H1 (cell line): Measurements from ENCODE around the gene ASCC1. TPM values are rescaled to one million over a fixed set of nuclear protein-coding genes. Genes with fewer than 3 reads are reported as not detected.
"Not testable (repeated sequence)": the region's sequence is repeated elsewhere in the genome, so short reads cannot be mapped to it uniquely, and the experiment has no call there.

ENCODE experiments used
- CTCF ChIA-PET: fragments of 300-600 bp; sonication (Branson Sonifier 250); formaldehyde crosslinking; loops from one replicate; lab custom pipeline; 2021; ENCODE audit not compliant: partially characterized antibody; lab: Charles Lee
- POLR2A ChIA-PET: fragments of 300-600 bp; sonication (Branson Sonifier 250); formaldehyde crosslinking; loops from one replicate; lab custom pipeline; 2021; ENCODE audit warnings: inconsistent platforms; ENCODE audit not compliant: partially characterized antibody; lab: Charles Lee
- DNase-seq, 2 experiments: peaks; one replicate each; pipeline versions ENCODE4 v3.0.0 to v3.0.0-alpha.2; 2010 to 2022; ENCODE audit warnings: low spot score in 2 of 2, low read depth in 1 of 2, mixed read lengths in 1 of 2
- FAIRE-seq: peaks from 2 replicates; lab custom pipeline; 2011; peaks lifted over from hg19 to GRCh38; lab: Jason Lieb, UNC
- H2AFZ ChIP-seq: 2 replicates; pipeline ENCODE4 v1.8.1; 2012; ENCODE audit warnings: low read length, inconsistent platforms
- H2AK5ac ChIP-seq: 2 replicates; pipeline ENCODE4 v1.6.1; 2013; ENCODE audit warnings: low read depth, low read length
- H2BK120ac ChIP-seq: replicated peaks from 2 replicates; pipeline ENCODE3; 2013; ENCODE audit warnings: low read depth, low read length, inconsistent platforms
- H2BK12ac ChIP-seq: 2 replicates; pipeline ENCODE4 v1.6.1; 2013; ENCODE audit warnings: low read depth, low read length
- H2BK15ac ChIP-seq: 2 replicates; pipeline ENCODE4 v1.6.1; 2013; ENCODE audit warnings: low read length
- H2BK20ac ChIP-seq: 2 replicates; pipeline ENCODE4 v1.6.1; 2013; ENCODE audit warnings: low read length
- H2BK5ac ChIP-seq: 2 replicates; pipeline ENCODE4 v1.6.1; 2013; ENCODE audit warnings: low read depth, low read length
- H3K14ac ChIP-seq: 2 replicates; pipeline ENCODE4 v1.6.1; 2013; ENCODE audit warnings: inconsistent platforms; ENCODE audit not compliant: insufficient read length
- H3K18ac ChIP-seq: 2 replicates; pipeline ENCODE4 v1.6.1; 2013; ENCODE audit warnings: low read length; ENCODE audit errors: extremely low read depth
- H3K23ac ChIP-seq: 2 replicates; pipeline ENCODE4 v1.6.1; 2013; ENCODE audit warnings: inconsistent platforms; ENCODE audit not compliant: insufficient read length
- H3K23me2 ChIP-seq: 2 replicates; pipeline ENCODE4 v1.6.1; 2013; ENCODE audit warnings: low read depth, low read length
- H3K27ac ChIP-seq: 2 replicates; pipeline ENCODE4 v1.6.1; 2011; ENCODE audit warnings: low read depth, low read length, inconsistent platforms
- H3K27me3 ChIP-seq, 4 experiments: replicated peaks in 1 of 4; 1 replicate in 1 of 4; 2 replicates in 3 of 4; pipeline versions ENCODE4 v1.6.1 to v1.8.1; 2011 to 2013; ENCODE audit warnings: low read length in 3 of 4, mild to moderate bottlenecking in 3 of 4, inconsistent platforms in 2 of 4, mixed read lengths in 2 of 4, moderate library complexity in 1 of 4; ENCODE audit not compliant: control insufficient read depth in 3 of 4, insufficient read depth in 3 of 4; ENCODE audit errors: extremely low read depth in 1 of 4
- H3K36me3 ChIP-seq, 4 experiments: 2 replicates each; pipeline versions ENCODE4 v1.6.1 to v1.8.1; 2011 to 2013; ENCODE audit warnings: mild to moderate bottlenecking in 4 of 4, low read length in 3 of 4, moderate library complexity in 2 of 4, control low read depth in 1 of 4, inconsistent platforms in 1 of 4; ENCODE audit not compliant: insufficient read depth in 4 of 4, control insufficient read depth in 2 of 4
- H3K4ac ChIP-seq: replicated peaks from 2 replicates; pipeline ENCODE3; 2013; ENCODE audit warnings: low read length, low read depth, mixed read lengths, inconsistent platforms; ENCODE audit not compliant: insufficient read length
- H3K4me1 ChIP-seq, 4 experiments: replicated peaks in 1 of 4; 1 replicate in 1 of 4; 2 replicates in 3 of 4; pipeline versions ENCODE4 v1.6.1 to v1.8.1; 2011 to 2013; ENCODE audit warnings: low read length in 3 of 4, inconsistent platforms in 2 of 4, mixed read lengths in 1 of 4; ENCODE audit not compliant: insufficient read depth in 4 of 4, control insufficient read depth in 3 of 4
- H3K4me2 ChIP-seq, 2 experiments: 2 replicates each; pipeline versions ENCODE4 v1.6.1 to v1.8.1; 2011 to 2013; ENCODE audit warnings: low read depth in 2 of 2, low read length in 2 of 2, control low read depth in 1 of 2, inconsistent platforms in 1 of 2, mild to moderate bottlenecking in 1 of 2; ENCODE audit not compliant: insufficient read depth in 1 of 2
- H3K4me3 ChIP-seq, 4 experiments: fragments of 200-600, 300-600 bp in 1 of 4; sonication (generic), shearing (Covaris generic), sonication (Bioruptor Twin) in 1 of 4; 2 replicates each; pipeline versions ENCODE4 v1.5.1 to v1.8.1; 2011 to 2016; ENCODE audit warnings: low read length in 4 of 4, low read depth in 3 of 4, control low read depth in 2 of 4, inconsistent platforms in 2 of 4, mild to moderate bottlenecking in 2 of 4, mixed read lengths in 1 of 4, moderate library complexity in 1 of 4; ENCODE audit not compliant: insufficient read depth in 2 of 4; ENCODE audit errors: extremely low read depth in 1 of 4
- H3K56ac ChIP-seq: replicated peaks from 2 replicates; pipeline ENCODE3; 2013; ENCODE audit warnings: low read depth, mild to moderate bottlenecking, mixed read lengths, low read length, inconsistent platforms; ENCODE audit not compliant: insufficient read length
- H3K79me1 ChIP-seq: 2 replicates; pipeline ENCODE4 v1.6.1; 2013; ENCODE audit warnings: low read depth, low read length, control low read depth
- H3K79me2 ChIP-seq, 2 experiments: 2 replicates each; pipeline versions ENCODE4 v1.6.1 to v1.8.1; 2012 to 2013; ENCODE audit warnings: low read length in 2 of 2, mild to moderate bottlenecking in 2 of 2, inconsistent platforms in 1 of 2; ENCODE audit not compliant: insufficient read depth in 2 of 2, control insufficient read depth in 1 of 2
- H3K9ac ChIP-seq, 4 experiments: replicated peaks in 1 of 4; 1 replicate in 1 of 4; 2 replicates in 3 of 4; pipeline versions ENCODE4 v1.6.1 to v1.8.1; 2011 to 2013; ENCODE audit warnings: low read depth in 3 of 4, low read length in 3 of 4, control low read depth in 2 of 4, mild to moderate bottlenecking in 2 of 4, moderate library complexity in 2 of 4, inconsistent platforms in 1 of 4; ENCODE audit errors: extremely low read depth in 1 of 4
- H3K9me3 ChIP-seq, 2 experiments: 2 replicates each; pipeline versions ENCODE4 v1.6.1 to v1.8.1; 2012 to 2013; ENCODE audit warnings: mild to moderate bottlenecking in 2 of 2, moderate library complexity in 2 of 2, control low read depth in 1 of 2, inconsistent platforms in 1 of 2, low read depth in 1 of 2, low read length in 1 of 2, mixed read lengths in 1 of 2; ENCODE audit not compliant: insufficient read depth in 2 of 2
- H4K20me1 ChIP-seq, 2 experiments: replicated peaks in 1 of 2; 2 replicates each; pipeline versions ENCODE3 to v1.8.1; 2011 to 2013; ENCODE audit warnings: inconsistent platforms in 2 of 2, low read length in 2 of 2, mild to moderate bottlenecking in 1 of 2; ENCODE audit not compliant: insufficient read depth in 2 of 2, control insufficient read depth in 1 of 2
- H4K5ac ChIP-seq: 2 replicates; pipeline ENCODE4 v1.6.1; 2013; ENCODE audit warnings: low read length, low read depth, mixed read lengths, inconsistent platforms; ENCODE audit not compliant: insufficient read length
- H4K8ac ChIP-seq: 2 replicates; pipeline ENCODE4 v1.8.0; 2013; ENCODE audit warnings: mild to moderate bottlenecking, moderate library complexity, low read length, inconsistent platforms; ENCODE audit not compliant: insufficient read depth; ENCODE audit errors: extremely low read depth
- H4K91ac ChIP-seq: replicated peaks from 2 replicates; pipeline ENCODE3; 2013; ENCODE audit warnings: low read length, mixed read lengths, inconsistent platforms; ENCODE audit not compliant: insufficient read length
- WGBS, 2 experiments: shearing (Covaris generic) in 1 of 2; methylation state at CpG; one replicate each; pipeline versions ENCODE4 v1.1.6 to v1.1.7; 2013 to 2015; ENCODE audit warnings: low lambda C conversion rate in 2 of 2, mixed read lengths in 2 of 2, inconsistent platforms in 1 of 2, low coverage in 1 of 2, missing lambda C conversion rate in 1 of 2; ENCODE audit not compliant: insufficient replicate concordance in 2 of 2, insufficient coverage in 1 of 2, insufficient read length in 1 of 2; ENCODE audit errors: extremely low coverage in 1 of 2, missing lambda C conversion rate in 1 of 2; 5-methylcytosine and 5-hydroxymethylcytosine counted together
- polyA plus RNA-seq, 7 experiments: library from polyadenylated mRNA; depleted of rRNA in 3 of 7; stranded (reverse) in 5 of 7; unstranded in 2 of 7; fragments of >200 nt in 5 of 7; fragments of 200-250 nt in 2 of 7; gene quantifications; 1 replicate in 5 of 7; 2 replicates in 1 of 7; 4 replicates in 1 of 7; pipeline versions ENCODE4 v1.2.1 to v1.2.3, GENCODE V29; 2011 to 2013; ENCODE audit warnings: missing spikeins in 2 of 7, mixed read lengths in 2 of 7
- total RNA-seq: library from RNA; stranded (reverse); fragmentation: NEBNext Ultra II Directional; extraction: Animal tissue kit (Norgen Biotek cat#: 25700); gene quantifications from 2 replicates; pipeline ENCODE4 v1.2.1, GENCODE V29; 2021

The ASCC1 gene
- total and polyA plus RNA-seq, 2 of the 8 experiments (the other 6 are each of a cell fraction or from before 2014, with no cell fraction given) = 25.6 to 35.8 TPM

DNA sequence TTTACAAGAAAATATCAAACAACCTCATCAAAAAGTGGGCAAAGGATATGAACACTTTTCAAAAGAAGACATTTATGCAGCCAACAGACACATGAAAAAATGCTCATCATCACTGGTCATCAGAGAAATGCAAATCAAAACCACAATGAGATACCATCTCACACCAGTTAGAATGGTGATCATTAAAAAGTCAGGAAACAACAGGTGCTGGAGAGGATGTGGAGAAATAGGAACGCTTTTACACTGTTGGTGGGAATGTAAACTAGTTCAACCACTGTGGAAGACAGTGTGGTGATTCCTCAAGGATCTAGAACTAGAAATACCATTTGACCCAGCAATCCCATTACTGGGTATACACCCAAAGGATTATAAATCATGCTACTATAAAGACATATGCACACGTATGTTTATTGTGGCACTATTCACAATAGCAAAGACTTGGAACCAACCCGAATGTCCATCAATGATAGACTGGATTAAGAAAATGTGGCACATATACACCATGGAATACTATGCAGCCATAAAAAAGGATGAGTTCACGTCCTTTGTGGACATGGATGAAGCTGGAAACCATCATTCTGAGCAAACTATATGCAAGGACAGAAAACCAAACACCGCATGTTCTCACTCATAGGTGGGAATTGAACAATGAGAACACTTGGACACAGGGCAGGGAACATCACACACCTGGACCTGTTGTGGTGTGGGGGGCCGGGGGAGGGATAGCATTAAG lies 65.2 kb downstream of the ASCC1 start:
- H3K18ac ChIP-seq, H2BK12ac ChIP-seq, H3K27me3 ChIP-seq, H3K4me3 ChIP-seq, FAIRE-seq, DNase-seq, H2BK5ac ChIP-seq, H2AK5ac ChIP-seq, H2AFZ ChIP-seq, POLR2A ChIA-PET, H3K79me1 ChIP-seq, H2BK20ac ChIP-seq, H4K20me1 ChIP-seq, H3K56ac ChIP-seq, H4K8ac ChIP-seq, H2BK120ac ChIP-seq, H2BK15ac ChIP-seq, H3K27ac ChIP-seq, H3K4me1 ChIP-seq, H3K9ac ChIP-seq, H3K9me3 ChIP-seq, H3K23me2 ChIP-seq, CTCF ChIA-PET, H4K5ac ChIP-seq, H3K4ac ChIP-seq, H3K79me2 ChIP-seq, H3K4me2 ChIP-seq, H3K36me3 ChIP-seq, H3K23ac ChIP-seq, H3K14ac ChIP-seq, H4K91ac ChIP-seq: not testable (repeated sequence)
- WGBS, 2 experiments = 82% methylated on average over 5 of the region's 6 CpGs; no CpG with 5 or more reads in 1 of the 2 experiments

- H3K27me3 ChIP-seq, H3K14ac ChIP-seq, H3K79me2 ChIP-seq, H4K5ac ChIP-seq, H3K36me3 ChIP-seq, H3K9ac ChIP-seq, H3K4me3 ChIP-seq, H3K4ac ChIP-seq, H3K9me3 ChIP-seq, H3K79me1 ChIP-seq, H2BK5ac ChIP-seq, DNase-seq, H4K8ac ChIP-seq, CTCF ChIA-PET, FAIRE-seq, H3K23me2 ChIP-seq, H3K56ac ChIP-seq, H3K23ac ChIP-seq, H3K27ac ChIP-seq, H3K18ac ChIP-seq, H4K91ac ChIP-seq, H2AFZ ChIP-seq, H2BK120ac ChIP-seq, H3K4me2 ChIP-seq, H2BK20ac ChIP-seq, H4K20me1 ChIP-seq, H3K4me1 ChIP-seq, H2BK15ac ChIP-seq, H2BK12ac ChIP-seq, H2AK5ac ChIP-seq: not testable (repeated sequence)
- WGBS, 2 experiments = 98% methylated on average over 4 of the region's 4 CpGs; no CpG with 5 or more reads in 1 of the 2 experiments
- POLR2A ChIA-PET = interaction anchor here (1.1 to 1.5 kb wide), 2 partner anchors 14 to 125 kb away, joined by 3 to 6 read pairs; no protein-coding TSS in a partner anchor
Measured at GRCh38 chr10:72147324-72147584, 68.8 kb downstream of the ASCC1 start.
